Thoracic aorta (tissue), 2 donors: ENCODE data around the gene CRB2. TPM values are rescaled to one million over a fixed set of nuclear protein-coding genes. Genes with fewer than 3 reads are reported as not detected.

Experiments
- ATAC-seq: fragments of 150-250 bp; one replicate; pipeline ENCODE4 v1.8.0; 2017; ENCODE audit warnings: low read depth; ENCODE audit not compliant: insufficient number of reproducible peaks, low FRiP score
- DNase-seq: peaks from one replicate; pipeline ENCODE4 v3.0.0-alpha.2; 2020; ENCODE audit warnings: low spot score
- H3K27ac ChIP-seq, 2 donors: fragments of 200-600 bp; sonication (generic); 1 replicate in 1 of 2; 2 replicates in 1 of 2; pipeline ENCODE4 v1.5.1; 2016; ENCODE audit warnings: mild to moderate bottlenecking in 2 of 2, moderate library complexity in 2 of 2
- H3K27me3 ChIP-seq: fragments of 200-600 bp; sonication (generic); replicated peaks from 2 replicates; pipeline ENCODE4 v1.6.0; 2016; ENCODE audit warnings: mild to moderate bottlenecking; ENCODE audit not compliant: insufficient read depth
- H3K36me3 ChIP-seq: fragments of 200-600 bp; sonication (generic); one replicate; pipeline ENCODE4 v1.5.1; 2016
- H3K4me1 ChIP-seq, 2 donors: fragments of 200-600 bp; sonication (generic); 1 replicate in 1 of 2; 2 replicates in 1 of 2; pipeline versions ENCODE4 v1.5.1 to v1.6.0; 2016; ENCODE audit warnings: low read depth in 2 of 2, mild to moderate bottlenecking in 1 of 2; ENCODE audit not compliant: control insufficient read depth in 1 of 2
- H3K4me3 ChIP-seq: fragments of 200-600 bp; sonication (generic); 2 replicates; pipeline ENCODE4 v1.5.1; 2016; ENCODE audit warnings: mild to moderate bottlenecking
- H3K9me3 ChIP-seq: fragments of 200-600 bp; sonication (generic); 2 replicates; pipeline ENCODE4 v1.5.1; 2016
- total RNA-seq, 2 donors: library from RNA; depleted of rRNA; stranded (reverse); fragments of >200 nt; gene quantifications; one replicate each; pipeline versions ENCODE4 v1.1.0 to v1.2.3, GENCODE V29; 2016
- TF ChIP-seq, protein P1 (sequence below): fragments of 200-600 bp; sonication (generic); IDR thresholded peaks from one replicate; pipeline ENCODE4 v1.5.1; 2019; ENCODE audit warnings: antibody characterized with exemption

The CRB2 gene
- total RNA-seq, 2 donors from 2014 or later = not detected

DNA sequence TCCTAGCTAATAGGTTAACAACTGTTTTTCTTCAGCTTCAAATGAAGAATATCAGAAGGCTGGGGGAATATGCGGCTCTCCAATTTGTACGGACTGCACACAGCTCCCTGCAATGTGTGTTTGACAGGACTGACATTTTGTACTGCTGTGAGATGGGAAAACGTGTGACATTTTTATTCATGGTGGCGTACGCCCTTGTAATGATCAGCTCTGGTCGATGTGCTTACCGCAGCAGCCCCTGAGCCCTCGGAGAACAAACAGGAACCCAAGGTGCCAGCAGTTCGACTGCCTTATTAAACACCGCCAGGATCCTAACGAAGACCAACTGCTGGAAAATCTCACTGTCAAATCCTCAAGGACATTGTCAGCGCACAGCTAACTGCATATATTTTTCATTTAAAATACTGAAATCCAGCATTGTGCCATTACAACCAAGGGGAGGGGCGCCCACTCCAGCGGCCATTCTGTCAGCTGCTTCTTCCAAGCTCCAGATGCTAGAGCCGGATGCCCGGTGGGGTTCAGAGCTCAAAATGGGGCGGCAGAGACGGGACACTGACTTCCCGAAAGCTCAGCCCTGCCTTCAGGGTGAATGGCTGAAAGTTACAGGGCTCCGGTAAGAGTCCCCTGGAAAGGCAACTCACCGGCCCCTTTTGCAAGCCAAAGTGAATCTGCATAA is 66.8 kb downstream of the CRB2 start:
- Histone ChIP-seq H3K36me3 (peaks cover 5% of the 10 kb centered on the region), H3K27me3 (no peaks in the 10 kb centered on the region), H3K27ac (no peak overlapping the region), H3K9me3 (no peaks in the 10 kb centered on the region), H3K4me1 (no peaks in the 10 kb centered on the region), H3K4me3 (no peak overlapping the region)
- DNase-seq = no peak
- TF ChIP-seq, protein P1, sequence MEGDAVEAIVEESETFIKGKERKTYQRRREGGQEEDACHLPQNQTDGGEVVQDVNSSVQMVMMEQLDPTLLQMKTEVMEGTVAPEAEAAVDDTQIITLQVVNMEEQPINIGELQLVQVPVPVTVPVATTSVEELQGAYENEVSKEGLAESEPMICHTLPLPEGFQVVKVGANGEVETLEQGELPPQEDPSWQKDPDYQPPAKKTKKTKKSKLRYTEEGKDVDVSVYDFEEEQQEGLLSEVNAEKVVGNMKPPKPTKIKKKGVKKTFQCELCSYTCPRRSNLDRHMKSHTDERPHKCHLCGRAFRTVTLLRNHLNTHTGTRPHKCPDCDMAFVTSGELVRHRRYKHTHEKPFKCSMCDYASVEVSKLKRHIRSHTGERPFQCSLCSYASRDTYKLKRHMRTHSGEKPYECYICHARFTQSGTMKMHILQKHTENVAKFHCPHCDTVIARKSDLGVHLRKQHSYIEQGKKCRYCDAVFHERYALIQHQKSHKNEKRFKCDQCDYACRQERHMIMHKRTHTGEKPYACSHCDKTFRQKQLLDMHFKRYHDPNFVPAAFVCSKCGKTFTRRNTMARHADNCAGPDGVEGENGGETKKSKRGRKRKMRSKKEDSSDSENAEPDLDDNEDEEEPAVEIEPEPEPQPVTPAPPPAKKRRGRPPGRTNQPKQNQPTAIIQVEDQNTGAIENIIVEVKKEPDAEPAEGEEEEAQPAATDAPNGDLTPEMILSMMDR = no peak
- no peak for ATAC-seq

DNA sequence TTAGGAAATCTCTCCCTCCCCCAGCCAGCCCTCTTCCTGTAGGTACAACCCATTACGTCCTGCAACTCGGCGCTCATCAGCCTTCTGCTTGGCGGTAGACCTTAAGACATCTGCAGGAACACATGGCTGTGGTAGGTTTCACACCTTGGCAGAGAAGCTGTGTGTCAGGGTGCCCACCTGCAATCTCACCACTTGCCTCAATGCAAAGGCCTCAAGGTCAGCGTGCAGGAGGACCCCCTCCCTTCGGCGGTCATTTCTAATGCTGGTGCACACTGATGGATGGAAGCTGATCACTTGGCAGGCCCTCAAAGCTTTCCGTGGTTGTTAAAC is 67.3 kb downstream of the CRB2 start:
- Histone ChIP-seq H3K4me1 (no peaks in the 10 kb centered on the region), H3K4me3 (no peak overlapping the region), H3K9me3 (no peaks in the 10 kb centered on the region), H3K27ac (no peak overlapping the region), H3K27me3 (no peaks in the 10 kb centered on the region), H3K36me3 (peaks cover 5% of the 10 kb centered on the region)
- ATAC-seq (no peak), DNase-seq (no peak)
- TF ChIP-seq, protein P1 = no peak

DNA sequence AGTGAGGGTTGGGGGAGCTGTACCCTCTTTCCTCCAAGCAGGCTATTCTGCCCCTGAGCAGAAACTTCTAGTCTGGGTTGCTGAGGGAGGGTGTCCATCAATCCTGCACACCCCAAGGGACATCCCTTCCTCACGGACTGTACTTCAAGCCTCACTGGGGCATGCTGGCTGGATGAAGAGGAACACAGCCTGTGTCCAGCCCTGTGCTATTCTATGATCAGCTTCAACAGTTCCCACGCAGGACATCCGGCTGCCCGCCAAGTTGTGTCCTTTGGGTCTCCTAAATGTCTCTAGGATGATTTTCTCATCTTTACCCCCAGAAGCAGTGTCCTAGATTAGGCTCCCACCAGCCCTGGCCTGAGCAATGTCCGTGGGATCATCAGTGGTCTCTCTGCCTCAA is 68.1 kb downstream of the CRB2 start:
- H3K36me3 ChIP-seq = peaks cover 5% of the 10 kb centered on the region
- DNase-seq = no peak
- TF ChIP-seq, protein P1 = no peak

DNA sequence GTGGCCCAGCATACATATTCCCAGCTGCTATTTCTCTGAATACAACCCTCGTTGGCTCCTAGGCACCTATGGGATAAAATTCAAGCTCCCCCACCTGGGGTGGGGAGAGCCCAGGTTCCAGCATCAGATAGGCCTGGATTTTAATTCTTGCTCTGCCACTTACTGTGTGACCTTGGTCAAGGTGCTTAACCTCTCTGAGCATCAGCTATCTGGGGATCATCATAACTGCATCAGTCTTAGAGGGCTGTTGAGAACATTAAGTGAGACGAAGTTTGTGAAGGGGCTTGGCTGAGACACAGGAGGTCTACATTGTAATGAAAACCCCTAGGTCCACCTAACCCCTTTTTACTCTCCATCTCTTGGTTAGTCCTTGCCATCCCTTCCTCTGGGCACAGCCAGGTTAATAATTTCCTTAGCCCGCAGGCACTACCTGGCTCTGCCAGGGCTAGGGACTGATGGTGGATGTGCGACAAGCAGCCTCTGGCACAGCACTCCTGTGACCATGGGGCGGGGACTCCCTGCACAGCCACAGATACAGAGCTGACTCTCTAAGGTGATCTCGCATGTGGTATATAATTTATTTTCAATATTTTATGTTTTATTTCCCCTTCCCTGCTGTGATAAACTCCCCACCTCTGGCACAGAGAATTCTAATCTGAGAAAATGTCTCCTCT is 68.7 kb downstream of the CRB2 start:
- Histone ChIP-seq H3K4me1 (no peaks in the 10 kb centered on the region), H3K4me3 (no peak overlapping the region), H3K27ac (no peak overlapping the region), H3K27me3 (no peaks in the 10 kb centered on the region), H3K36me3 (peaks cover 5% of the 10 kb centered on the region), H3K9me3 (peaks cover 5% of the 10 kb centered on the region)
- no peak for DNase-seq
- TF ChIP-seq, protein P1 = no peak
- ATAC-seq = no peak

More for the DNA sequence above, 68.1 kb downstream of the CRB2 start:
- Histone ChIP-seq H3K9me3 (peaks cover 3% of the 10 kb centered on the region), H3K4me3 (no peak overlapping the region), H3K4me1 (no peaks in the 10 kb centered on the region), H3K27ac (no peak overlapping the region), H3K27me3 (no peaks in the 10 kb centered on the region)
- no peak for ATAC-seq

DNA sequence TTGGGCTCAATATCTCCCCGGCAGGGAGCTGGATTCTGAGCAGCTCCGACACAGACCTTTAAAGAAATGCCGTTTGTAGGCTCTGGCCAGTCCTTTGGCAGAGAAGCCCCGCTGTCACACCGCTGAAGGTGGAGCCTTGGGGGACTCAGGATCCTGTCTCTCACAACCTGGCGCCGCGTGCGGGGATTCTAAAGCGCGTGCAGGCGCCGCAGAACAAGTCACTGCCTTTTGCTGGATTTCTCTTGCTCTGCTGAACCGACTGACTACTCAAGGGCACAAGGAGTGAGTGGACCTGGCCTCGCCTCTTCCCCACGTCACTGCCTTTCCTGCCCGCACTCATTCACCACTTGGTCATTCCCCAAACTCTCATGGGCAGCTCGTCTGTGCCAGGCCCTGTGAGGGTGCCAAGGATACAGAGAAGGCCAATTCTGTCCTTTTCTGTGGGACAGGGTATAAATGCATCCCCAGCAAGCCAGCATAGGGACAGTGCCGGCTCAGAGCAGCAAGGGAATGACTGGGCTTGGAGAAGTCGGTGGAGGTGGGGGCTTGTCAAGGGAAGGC is 69.3 kb downstream of the CRB2 start:
- Histone ChIP-seq H3K4me3 (no peak overlapping the region), H3K9me3 (peaks cover 5% of the 10 kb centered on the region), H3K27ac (no peak overlapping the region), H3K27me3 (no peaks in the 10 kb centered on the region), H3K36me3 (peaks cover 5% of the 10 kb centered on the region), H3K4me1 (no peaks in the 10 kb centered on the region)
- no peak for ATAC-seq
- TF ChIP-seq, protein P1 = no peak
- DNase-seq = no peak
